ENCODE data around the gene KIF5C.

The KIF5C gene

GRCh38 chr2:148967056-148967455 is 92.0 kb downstream of the KIF5C start:
- Histone ChIP-seq H3K27ac (ENCODE audit: insufficient read depth in 1 of 2, low read depth in 1 of 2, low read length in 2 of 2, poor library complexity in 1 of 2, severe bottlenecking in 2 of 2) (no peak overlapping the region), H3K27me3 (replicated peaks in 2 of 5; ENCODE audit: control insufficient read depth in 4 of 5, insufficient read depth in 5 of 5, low read length in 4 of 5) (no peaks in the 10 kb centered on the region), H3K4me1 (ENCODE audit: control extremely low read depth in 1 of 4, control insufficient read depth in 4 of 4, insufficient read depth in 4 of 4, low read length in 3 of 4) (peaks cover 11 to 47% (median 18%) of the 10 kb centered on the region in 4 experiments), H3K9me3 (ENCODE audit: control extremely low read depth in 1 of 5, control insufficient read depth in 4 of 5, insufficient read depth in 2 of 5, low read depth in 1 of 5, low read length in 4 of 5) (no peaks in the 10 kb centered on the region), H3K4me3 (ENCODE audit: control insufficient read depth in 1 of 7, extremely low read depth in 1 of 7, insufficient read depth in 4 of 7, low read depth in 2 of 7, low read length in 6 of 7) (no peak overlapping the region), H3K36me3 (ENCODE audit: control insufficient read depth in 4 of 4, insufficient read depth in 4 of 4, low read length in 3 of 4) (no peaks in the 10 kb centered on the region)
- WGBS (ENCODE audit: insufficient coverage), result 97% methylated on average over 7 of the region's 7 CpGs
- ChIA-PET CTCF (interaction anchor here (1.0 to 2.0 kb wide), 7 partner anchors 9 to 977 kb away, joined by 3 to 6 read pairs (median 4); no protein-coding TSS in a partner anchor), POLR2A (no interaction called here)
- DNase-seq, result no peak

- DNase-seq, result peak in 2 of 3 donors; percentile 29 to 34
- ChIA-PET CTCF (interaction anchor here (1.0 to 2.0 kb wide), 4 partner anchors 8 to 40 kb away, joined by 3 to 6 read pairs (median 4); no protein-coding TSS in a partner anchor), POLR2A (no interaction called here)
- Histone ChIP-seq H3K27me3 (replicated peaks in 2 of 5; ENCODE audit: control insufficient read depth in 4 of 5, insufficient read depth in 5 of 5, low read length in 4 of 5) (no peaks in the 10 kb centered on the region), H3K4me3 (ENCODE audit: control insufficient read depth in 1 of 7, extremely low read depth in 1 of 7, insufficient read depth in 4 of 7, low read depth in 2 of 7, low read length in 6 of 7) (no peak overlapping the region), H3K9me3 (ENCODE audit: control extremely low read depth in 1 of 5, control insufficient read depth in 4 of 5, insufficient read depth in 2 of 5, low read depth in 1 of 5, low read length in 4 of 5) (no peaks in the 10 kb centered on the region), H3K36me3 (ENCODE audit: control insufficient read depth in 4 of 4, insufficient read depth in 4 of 4, low read length in 3 of 4) (no peaks in the 10 kb centered on the region), H3K4me1 (ENCODE audit: control extremely low read depth in 1 of 4, control insufficient read depth in 4 of 4, insufficient read depth in 4 of 4, low read length in 3 of 4) (peaks cover 11 to 50% (median 18%) of the 10 kb centered on the region in 4 experiments), H3K27ac (ENCODE audit: insufficient read depth in 1 of 2, low read depth in 1 of 2, low read length in 2 of 2, poor library complexity in 1 of 2, severe bottlenecking in 2 of 2) (no peak overlapping the region)
- 86% methylated on average over 4 of the region's 8 CpGs for WGBS (ENCODE audit: insufficient coverage)
Measured at GRCh38 chr2:148967578-148967977, 92.6 kb downstream of the KIF5C start.

DNA sequence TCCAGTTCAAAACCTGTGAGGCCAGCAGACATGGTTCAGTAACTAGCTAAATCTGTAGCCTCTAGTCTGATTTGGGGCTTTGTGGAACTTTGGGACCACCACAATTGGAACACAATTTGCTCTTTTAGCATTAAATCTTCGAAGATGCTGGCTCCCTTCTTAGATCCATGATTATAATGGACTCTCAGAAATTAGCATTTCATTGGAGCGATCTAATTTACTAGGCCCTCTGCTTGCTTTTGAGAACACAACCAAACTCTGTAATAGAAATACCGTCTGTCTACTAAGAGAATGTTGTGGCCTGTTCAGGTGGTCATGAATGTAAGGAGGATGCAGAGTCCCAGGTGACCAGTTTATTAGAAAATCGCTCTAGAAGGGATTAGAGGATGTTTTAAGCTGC is 93.3 kb downstream of the KIF5C start:
- no peak overlapping the region for H3K27ac ChIP-seq (ENCODE audit: insufficient read depth in 1 of 2, low read depth in 1 of 2, low read length in 2 of 2, poor library complexity in 1 of 2, severe bottlenecking in 2 of 2)
- no peaks in the 10 kb centered on the region for H3K27me3 ChIP-seq (replicated peaks in 2 of 5; ENCODE audit: control insufficient read depth in 4 of 5, insufficient read depth in 5 of 5, low read length in 4 of 5)
- no peak overlapping the region for H3K4me3 ChIP-seq (ENCODE audit: control insufficient read depth in 1 of 7, extremely low read depth in 1 of 7, insufficient read depth in 4 of 7, low read depth in 2 of 7, low read length in 6 of 7)
- POLR2A ChIA-PET, result interaction anchor here (0.7 kb wide), 1 partner anchor 981 kb away, joined by 6 read pairs; no protein-coding TSS in a partner anchor
- CTCF ChIA-PET, result interaction anchor here (1.0 to 1.5 kb wide), 2 partner anchors 13 to 41 kb away, joined by 3 to 4 read pairs; no protein-coding TSS in a partner anchor
- WGBS (ENCODE audit: insufficient coverage), result 100% methylated on average over 3 of the region's 4 CpGs
- no peak for DNase-seq
- no peaks in the 10 kb centered on the region for H3K36me3 ChIP-seq (ENCODE audit: control insufficient read depth in 4 of 4, insufficient read depth in 4 of 4, low read length in 3 of 4)
- H3K4me1 ChIP-seq (ENCODE audit: control extremely low read depth in 1 of 4, control insufficient read depth in 4 of 4, insufficient read depth in 4 of 4, low read length in 3 of 4), result peaks cover 11 to 50% (median 18%) of the 10 kb centered on the region in 4 experiments
- H3K9me3 ChIP-seq (ENCODE audit: control extremely low read depth in 1 of 5, control insufficient read depth in 4 of 5, insufficient read depth in 2 of 5, low read depth in 1 of 5, low read length in 4 of 5), result no peaks in the 10 kb centered on the region

DNA sequence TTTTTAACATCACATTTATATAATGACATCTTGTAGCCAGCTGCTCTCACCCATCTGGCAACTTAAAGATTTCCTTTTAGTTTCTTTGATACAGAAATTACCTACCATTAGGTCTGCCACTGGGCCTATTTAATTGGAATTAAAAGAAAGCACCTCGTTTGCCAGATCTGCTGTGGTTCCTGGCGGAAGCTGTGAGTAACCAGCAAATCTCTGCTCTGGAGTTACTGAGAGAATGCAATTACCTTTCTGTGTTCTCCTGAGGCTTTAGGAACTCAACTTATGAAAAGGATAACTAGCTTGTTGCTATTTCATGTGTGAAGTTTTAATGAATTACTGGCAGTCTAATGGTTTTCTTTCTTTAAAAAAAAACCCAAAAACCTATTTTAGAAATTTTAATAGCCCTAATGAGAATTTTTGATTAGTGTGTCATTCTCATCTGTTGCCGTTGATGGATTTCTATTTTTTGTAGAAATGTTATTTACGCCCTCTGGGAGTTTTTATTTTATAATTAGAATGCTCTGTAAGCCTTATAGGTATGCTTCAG is 93.8 kb downstream of the KIF5C start:
- CTCF ChIA-PET, result interaction anchor here (1.5 to 2.7 kb wide), 2 partner anchors 11 to 41 kb away, joined by 4 to 11 read pairs; no protein-coding TSS in a partner anchor

DNA sequence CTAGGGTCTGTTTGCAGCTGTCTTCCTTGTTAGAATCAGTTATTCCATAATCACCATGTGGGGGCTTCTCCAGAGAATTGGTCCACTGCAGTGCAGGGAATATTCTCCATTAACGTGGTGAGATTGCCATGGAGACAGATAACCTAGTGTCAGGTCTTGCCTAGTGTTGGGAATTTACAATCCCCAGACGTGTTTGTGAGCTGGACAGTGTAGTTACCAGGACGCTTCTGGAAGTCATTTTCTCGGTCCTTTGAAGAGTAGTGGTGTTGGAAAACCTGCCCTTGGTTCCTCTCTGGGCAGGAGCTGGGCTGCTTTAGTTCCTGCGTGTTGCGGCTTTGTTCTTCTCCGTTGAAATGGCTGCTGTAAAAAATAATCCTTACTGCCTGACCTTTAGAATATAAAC is 94.6 kb downstream of the KIF5C start:
- Histone ChIP-seq H3K9me3 (ENCODE audit: control extremely low read depth in 1 of 5, control insufficient read depth in 4 of 5, insufficient read depth in 2 of 5, low read depth in 1 of 5, low read length in 4 of 5) (no peaks in the 10 kb centered on the region), H3K36me3 (ENCODE audit: control insufficient read depth in 4 of 4, insufficient read depth in 4 of 4, low read length in 3 of 4) (no peaks in the 10 kb centered on the region), H3K27me3 (replicated peaks in 2 of 5; ENCODE audit: control insufficient read depth in 4 of 5, insufficient read depth in 5 of 5, low read length in 4 of 5) (no peaks in the 10 kb centered on the region), H3K4me3 (ENCODE audit: control insufficient read depth in 1 of 7, extremely low read depth in 1 of 7, insufficient read depth in 4 of 7, low read depth in 2 of 7, low read length in 6 of 7) (no peak overlapping the region), H3K4me1 (ENCODE audit: control extremely low read depth in 1 of 4, control insufficient read depth in 4 of 4, insufficient read depth in 4 of 4, low read length in 3 of 4) (peaks cover 11 to 50% (median 18%) of the 10 kb centered on the region in 4 experiments), H3K27ac (ENCODE audit: insufficient read depth in 1 of 2, low read depth in 1 of 2, low read length in 2 of 2, poor library complexity in 1 of 2, severe bottlenecking in 2 of 2) (no peak overlapping the region)
- WGBS (ENCODE audit: insufficient coverage), result 93% methylated on average over 7 of the region's 7 CpGs
- ChIA-PET CTCF (interaction anchor here (0.5 to 2.7 kb wide), 5 partner anchors 10 to 33 kb away, joined by 3 to 11 read pairs (median 3); no protein-coding TSS in a partner anchor), POLR2A (no interaction called here)
- no peak for DNase-seq

More for the DNA sequence above, 93.8 kb downstream of the KIF5C start:
- H3K27me3 ChIP-seq (replicated peaks in 2 of 5; ENCODE audit: control insufficient read depth in 4 of 5, insufficient read depth in 5 of 5, low read length in 4 of 5), result no peaks in the 10 kb centered on the region
- no peak overlapping the region for H3K4me3 ChIP-seq (ENCODE audit: control insufficient read depth in 1 of 7, extremely low read depth in 1 of 7, insufficient read depth in 4 of 7, low read depth in 2 of 7, low read length in 6 of 7)
- POLR2A ChIA-PET, result interaction anchor here (0.7 kb wide), 1 partner anchor 982 kb away, joined by 6 read pairs; no protein-coding TSS in a partner anchor
- H3K27ac ChIP-seq (ENCODE audit: insufficient read depth in 1 of 2, low read depth in 1 of 2, low read length in 2 of 2, poor library complexity in 1 of 2, severe bottlenecking in 2 of 2), result no peak overlapping the region
- peaks cover 11 to 50% (median 18%) of the 10 kb centered on the region in 4 experiments for H3K4me1 ChIP-seq (ENCODE audit: control extremely low read depth in 1 of 4, control insufficient read depth in 4 of 4, insufficient read depth in 4 of 4, low read length in 3 of 4)
- no peaks in the 10 kb centered on the region for H3K36me3 ChIP-seq (ENCODE audit: control insufficient read depth in 4 of 4, insufficient read depth in 4 of 4, low read length in 3 of 4)
- H3K9me3 ChIP-seq (ENCODE audit: control extremely low read depth in 1 of 5, control insufficient read depth in 4 of 5, insufficient read depth in 2 of 5, low read depth in 1 of 5, low read length in 4 of 5), result no peaks in the 10 kb centered on the region
- 100% methylated on average over 4 of the region's 4 CpGs for WGBS (ENCODE audit: insufficient coverage)
- DNase-seq, result no peak

GRCh38 chr2:148970385-148970784 is 95.4 kb downstream of the KIF5C start:
- DNase-seq, result no peak
- Histone ChIP-seq H3K4me3 (ENCODE audit: control insufficient read depth in 1 of 7, extremely low read depth in 1 of 7, insufficient read depth in 4 of 7, low read depth in 2 of 7, low read length in 6 of 7) (no peak overlapping the region), H3K4me1 (ENCODE audit: control extremely low read depth in 1 of 4, control insufficient read depth in 4 of 4, insufficient read depth in 4 of 4, low read length in 3 of 4) (peaks cover 11 to 45% (median 18%) of the 10 kb centered on the region in 4 experiments), H3K36me3 (ENCODE audit: control insufficient read depth in 4 of 4, insufficient read depth in 4 of 4, low read length in 3 of 4) (no peaks in the 10 kb centered on the region), H3K9me3 (ENCODE audit: control extremely low read depth in 1 of 5, control insufficient read depth in 4 of 5, insufficient read depth in 2 of 5, low read depth in 1 of 5, low read length in 4 of 5) (no peaks in the 10 kb centered on the region), H3K27me3 (replicated peaks in 2 of 5; ENCODE audit: control insufficient read depth in 4 of 5, insufficient read depth in 5 of 5, low read length in 4 of 5) (no peaks in the 10 kb centered on the region), H3K27ac (ENCODE audit: insufficient read depth in 1 of 2, low read depth in 1 of 2, low read length in 2 of 2, poor library complexity in 1 of 2, severe bottlenecking in 2 of 2) (no peak overlapping the region)
- WGBS (ENCODE audit: insufficient coverage), result 100% methylated on average over 2 of the region's 2 CpGs
- CTCF ChIA-PET, result interaction anchor here (0.8 to 2.7 kb wide), 4 partner anchors 9 to 24 kb away, joined by 3 to 11 read pairs (median 3); no protein-coding TSS in a partner anchor
- POLR2A ChIA-PET, result no interaction called here

GRCh38 chr2:148971547-148971946 is 96.5 kb downstream of the KIF5C start:
- Histone ChIP-seq H3K4me1 (ENCODE audit: control extremely low read depth in 1 of 4, control insufficient read depth in 4 of 4, insufficient read depth in 4 of 4, low read length in 3 of 4) (peaks cover 6 to 40% (median 13%) of the 10 kb centered on the region in 4 experiments), H3K4me3 (ENCODE audit: control insufficient read depth in 1 of 7, extremely low read depth in 1 of 7, insufficient read depth in 4 of 7, low read depth in 2 of 7, low read length in 6 of 7) (no peak overlapping the region), H3K9me3 (ENCODE audit: control extremely low read depth in 1 of 5, control insufficient read depth in 4 of 5, insufficient read depth in 2 of 5, low read depth in 1 of 5, low read length in 4 of 5) (no peaks in the 10 kb centered on the region), H3K27ac (ENCODE audit: insufficient read depth in 1 of 2, low read depth in 1 of 2, low read length in 2 of 2, poor library complexity in 1 of 2, severe bottlenecking in 2 of 2) (no peak overlapping the region), H3K27me3 (replicated peaks in 2 of 5; ENCODE audit: control insufficient read depth in 4 of 5, insufficient read depth in 5 of 5, low read length in 4 of 5) (no peaks in the 10 kb centered on the region), H3K36me3 (ENCODE audit: control insufficient read depth in 4 of 4, insufficient read depth in 4 of 4, low read length in 3 of 4) (no peaks in the 10 kb centered on the region)
- CTCF ChIA-PET, result interaction anchor here (1.0 kb wide), 1 partner anchor 11 kb away, joined by 3 read pairs; no protein-coding TSS in a partner anchor
- POLR2A ChIA-PET, result no interaction called here
- WGBS (ENCODE audit: insufficient coverage), result 60% methylated on average over 3 of the region's 3 CpGs
- DNase-seq, result peak in 2 of 3 donors; percentile 45 to 64

Measured in common myeloid progenitor, CD34-positive (primary cell).